ENCODE data around the gene PCMT1. TPM values are rescaled to one million over a fixed set of nuclear protein-coding genes. Genes with fewer than 3 reads are reported as not detected.

The PCMT1 gene
- total and polyA plus RNA-seq, 2 of the 13 experiments (the other 11 are each of a cell fraction or from before 2014, with no cell fraction given), result 112 to 169 TPM

DNA sequence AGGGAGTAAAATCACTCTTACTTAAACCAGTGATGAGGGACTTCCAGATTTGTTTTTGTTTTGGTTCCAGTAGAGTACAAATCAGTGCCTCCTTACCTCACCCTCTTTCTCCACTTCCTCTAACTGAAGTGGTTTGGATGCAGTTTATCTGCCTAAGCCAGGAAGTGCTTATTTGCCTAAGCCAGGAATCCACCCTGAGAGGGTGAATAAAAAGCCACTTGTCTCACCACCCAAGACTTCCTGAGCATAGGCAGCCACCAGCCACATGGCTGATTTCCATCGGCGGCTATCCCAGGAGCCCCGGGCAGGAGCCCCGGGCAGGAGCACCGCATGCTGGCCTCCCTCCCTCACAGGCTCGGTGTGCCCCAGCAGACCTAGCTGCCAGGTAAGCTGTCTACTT, 102.6 kb downstream of the PCMT1 start:
- H3K27ac ChIP-seq (ENCODE audit: extremely low read length, insufficient read depth, low read length), result no peak overlapping the region
- peaks cover 47% of the 10 kb centered on the region for H3K4me1 ChIP-seq (ENCODE audit: insufficient read depth, low read length)
- TF ChIP-seq GFI1 (CRISPR knock-in tag; IDR thresholded peaks at IDR 0.05; ENCODE audit: borderline replicate concordance) (peak; percentile 55; the same call in 1 of the 2 replicates), JARID2 (CRISPR knock-in tag; IDR thresholded peaks at IDR 0.05; ENCODE audit: insufficient replicate concordance) (no peak), NCOA5 (CRISPR knock-in tag; IDR thresholded peaks at IDR 0.05) (no peak), ETV5 (CRISPR knock-in tag; IDR thresholded peaks at IDR 0.05; ENCODE audit: borderline replicate concordance) (peak; percentile 35; the same call in 1 of the 2 replicates)
- ATAC-seq (no peak), FAIRE-seq (no peak), DNase-seq (ENCODE audit: low spot score) (no peak)
- WGBS (ENCODE audit: low lambda C conversion rate), result 95% methylated on average over 6 of the region's 6 CpGs
- H3K4me2 ChIP-seq (ENCODE audit: low read depth, low read length), result no peak overlapping the region
- H3K79me2 ChIP-seq (ENCODE audit: insufficient read depth, low read length), result peaks cover 7% of the 10 kb centered on the region
- ChIA-PET CTCF (ENCODE audit: low intra/inter-chr PET ratio, low total read pairs) (no interaction called here), POLR2A (no interaction called here)
- no peak overlapping the region for H3K4me3 ChIP-seq (replicated peaks in 1 of 3; ENCODE audit: insufficient read depth in 1 of 3, low read depth in 2 of 3, low read length in 3 of 3)
- peaks cover 0 to 25% of the 10 kb centered on the region in 2 experiments; a peak in 2 of 5 replicates for H3K36me3 ChIP-seq (replicated peaks in 1 of 2; ENCODE audit: control insufficient read depth in 1 of 2, insufficient read depth in 2 of 2, low read length in 2 of 2)
- intact Hi-C loops (cut with micrococcal nuclease; ENCODE audit: unreplicated experiment) (no loop called here), in situ Hi-C loops (cut with HindIII; ENCODE audit: extremely low pct_ligation_motif_present, low pct_unique_long_range_greater_than_20kb) (no loop called here)
- H4K20me1 ChIP-seq (ENCODE audit: insufficient read depth, low read length), result peaks cover 6% of the 10 kb centered on the region; the same call in 1 of the 2 replicates
- BruUV-seq (replicated peaks), result no TSS peak
- no peaks in the 10 kb centered on the region for H3K9me3 ChIP-seq (ENCODE audit: low read length)
- no peaks in the 10 kb centered on the region for H3K27me3 ChIP-seq (ENCODE audit: control insufficient read depth in 1 of 2, insufficient read depth in 2 of 2, low read length in 2 of 2)
- H2AFZ ChIP-seq (ENCODE audit: low read length), result no peak overlapping the region
- no peak overlapping the region for H3K9ac ChIP-seq (ENCODE audit: insufficient read depth, low read depth, low read length)

GRCh38 chr6:149852881-149853280, 103.3 kb downstream of the PCMT1 start:
- Histone ChIP-seq H2AFZ (ENCODE audit: low read length) (no peak overlapping the region), H3K9ac (ENCODE audit: insufficient read depth, low read depth, low read length) (no peak overlapping the region), H3K9me3 (ENCODE audit: low read length) (no peaks in the 10 kb centered on the region), H3K36me3 (replicated peaks in 1 of 2; ENCODE audit: control insufficient read depth in 1 of 2, insufficient read depth in 2 of 2, low read length in 2 of 2) (peaks cover 0 to 25% of the 10 kb centered on the region in 2 experiments; a peak in 2 of 5 replicates), H3K4me1 (ENCODE audit: insufficient read depth, low read length) (peaks cover 40% of the 10 kb centered on the region), H4K20me1 (ENCODE audit: insufficient read depth, low read length) (peaks cover 3% of the 10 kb centered on the region; the same call in 1 of the 2 replicates), H3K4me2 (ENCODE audit: low read depth, low read length) (no peak overlapping the region), H3K4me3 (replicated peaks in 1 of 3; ENCODE audit: insufficient read depth in 1 of 3, low read depth in 2 of 3, low read length in 3 of 3) (no peak overlapping the region), H3K79me2 (ENCODE audit: insufficient read depth, low read length) (peaks cover 9% of the 10 kb centered on the region), H3K27ac (ENCODE audit: extremely low read length, insufficient read depth, low read length) (no peak overlapping the region), H3K27me3 (ENCODE audit: control insufficient read depth in 1 of 2, insufficient read depth in 2 of 2, low read length in 2 of 2) (no peaks in the 10 kb centered on the region)
- ChIA-PET POLR2A (no interaction called here), CTCF (ENCODE audit: low intra/inter-chr PET ratio, low total read pairs) (no interaction called here)
- no TSS peak for BruUV-seq (replicated peaks)
- in situ Hi-C loops (cut with HindIII; ENCODE audit: extremely low pct_ligation_motif_present, low pct_unique_long_range_greater_than_20kb) (no loop called here), intact Hi-C loops (cut with micrococcal nuclease; ENCODE audit: unreplicated experiment) (no loop called here)
- no peak for DNase-seq (ENCODE audit: low spot score)
- ATAC-seq, result no peak
- no peak for FAIRE-seq
- 97% methylated on average over 12 of the region's 12 CpGs for WGBS (ENCODE audit: low lambda C conversion rate)
- TF ChIP-seq RBAK (CRISPR knock-in tag; IDR thresholded peaks at IDR 0.05) (no peak), ZSCAN31 (CRISPR knock-in tag; IDR thresholded peaks at IDR 0.05; ENCODE audit: low read depth) (no peak), MED1 (CRISPR knock-in tag; IDR thresholded peaks at IDR 0.05) (no peak)
- TF ChIP-seq, protein P1, sequence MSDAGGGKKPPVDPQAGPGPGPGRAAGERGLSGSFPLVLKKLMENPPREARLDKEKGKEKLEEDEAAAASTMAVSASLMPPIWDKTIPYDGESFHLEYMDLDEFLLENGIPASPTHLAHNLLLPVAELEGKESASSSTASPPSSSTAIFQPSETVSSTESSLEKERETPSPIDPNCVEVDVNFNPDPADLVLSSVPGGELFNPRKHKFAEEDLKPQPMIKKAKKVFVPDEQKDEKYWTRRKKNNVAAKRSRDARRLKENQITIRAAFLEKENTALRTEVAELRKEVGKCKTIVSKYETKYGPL (CRISPR knock-in tag; IDR thresholded peaks at IDR 0.05), result no peak
- TF ChIP-seq, protein P2, sequence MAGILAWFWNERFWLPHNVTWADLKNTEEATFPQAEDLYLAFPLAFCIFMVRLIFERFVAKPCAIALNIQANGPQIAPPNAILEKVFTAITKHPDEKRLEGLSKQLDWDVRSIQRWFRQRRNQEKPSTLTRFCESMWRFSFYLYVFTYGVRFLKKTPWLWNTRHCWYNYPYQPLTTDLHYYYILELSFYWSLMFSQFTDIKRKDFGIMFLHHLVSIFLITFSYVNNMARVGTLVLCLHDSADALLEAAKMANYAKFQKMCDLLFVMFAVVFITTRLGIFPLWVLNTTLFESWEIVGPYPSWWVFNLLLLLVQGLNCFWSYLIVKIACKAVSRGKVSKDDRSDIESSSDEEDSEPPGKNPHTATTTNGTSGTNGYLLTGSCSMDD (CRISPR knock-in tag; IDR thresholded peaks at IDR 0.05), result no peak
- TF ChIP-seq, protein P3, sequence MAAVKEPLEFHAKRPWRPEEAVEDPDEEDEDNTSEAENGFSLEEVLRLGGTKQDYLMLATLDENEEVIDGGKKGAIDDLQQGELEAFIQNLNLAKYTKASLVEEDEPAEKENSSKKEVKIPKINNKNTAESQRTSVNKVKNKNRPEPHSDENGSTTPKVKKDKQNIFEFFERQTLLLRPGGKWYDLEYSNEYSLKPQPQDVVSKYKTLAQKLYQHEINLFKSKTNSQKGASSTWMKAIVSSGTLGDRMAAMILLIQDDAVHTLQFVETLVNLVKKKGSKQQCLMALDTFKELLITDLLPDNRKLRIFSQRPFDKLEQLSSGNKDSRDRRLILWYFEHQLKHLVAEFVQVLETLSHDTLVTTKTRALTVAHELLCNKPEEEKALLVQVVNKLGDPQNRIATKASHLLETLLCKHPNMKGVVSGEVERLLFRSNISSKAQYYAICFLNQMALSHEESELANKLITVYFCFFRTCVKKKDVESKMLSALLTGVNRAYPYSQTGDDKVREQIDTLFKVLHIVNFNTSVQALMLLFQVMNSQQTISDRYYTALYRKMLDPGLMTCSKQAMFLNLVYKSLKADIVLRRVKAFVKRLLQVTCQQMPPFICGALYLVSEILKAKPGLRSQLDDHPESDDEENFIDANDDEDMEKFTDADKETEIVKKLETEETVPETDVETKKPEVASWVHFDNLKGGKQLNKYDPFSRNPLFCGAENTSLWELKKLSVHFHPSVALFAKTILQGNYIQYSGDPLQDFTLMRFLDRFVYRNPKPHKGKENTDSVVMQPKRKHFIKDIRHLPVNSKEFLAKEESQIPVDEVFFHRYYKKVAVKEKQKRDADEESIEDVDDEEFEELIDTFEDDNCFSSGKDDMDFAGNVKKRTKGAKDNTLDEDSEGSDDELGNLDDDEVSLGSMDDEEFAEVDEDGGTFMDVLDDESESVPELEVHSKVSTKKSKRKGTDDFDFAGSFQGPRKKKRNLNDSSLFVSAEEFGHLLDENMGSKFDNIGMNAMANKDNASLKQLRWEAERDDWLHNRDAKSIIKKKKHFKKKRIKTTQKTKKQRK (IDR thresholded peaks at IDR 0.05; ENCODE audit: low read length), result no peak
- TF ChIP-seq, protein P4, sequence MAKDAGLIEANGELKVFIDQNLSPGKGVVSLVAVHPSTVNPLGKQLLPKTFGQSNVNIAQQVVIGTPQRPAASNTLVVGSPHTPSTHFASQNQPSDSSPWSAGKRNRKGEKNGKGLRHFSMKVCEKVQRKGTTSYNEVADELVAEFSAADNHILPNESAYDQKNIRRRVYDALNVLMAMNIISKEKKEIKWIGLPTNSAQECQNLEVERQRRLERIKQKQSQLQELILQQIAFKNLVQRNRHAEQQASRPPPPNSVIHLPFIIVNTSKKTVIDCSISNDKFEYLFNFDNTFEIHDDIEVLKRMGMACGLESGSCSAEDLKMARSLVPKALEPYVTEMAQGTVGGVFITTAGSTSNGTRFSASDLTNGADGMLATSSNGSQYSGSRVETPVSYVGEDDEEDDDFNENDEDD (CRISPR knock-in tag; IDR thresholded peaks at IDR 0.05; ENCODE audit: borderline replicate concordance), result no peak
